Cardiac muscle cell (in vitro differentiated cells and primary cell): ENCODE data around the gene DPEP1. TPM values are rescaled to one million over a fixed set of nuclear protein-coding genes. Genes with fewer than 3 reads are reported as not detected.
"Not testable (repeated sequence)": the region's sequence is repeated elsewhere in the genome, so short reads cannot be mapped to it uniquely, and the experiment has no call there.

ENCODE experiments used
- DNase-seq, 2 donors: peaks; one replicate each; pipeline versions ENCODE4 v3.0.0 to v3.0.0-alpha.2; 2010 to 2017; ENCODE audit warnings: low read depth in 1 of 2, low spot score in 1 of 2
- H3K27ac ChIP-seq: fragments of 200-600 bp; sonication (generic); 2 replicates; pipeline ENCODE4 v1.5.1; 2016
- H3K27me3 ChIP-seq: fragments of 200-600 bp; sonication (generic); 2 replicates; pipeline ENCODE4 v1.6.0; 2016; ENCODE audit warnings: control low read depth
- H3K36me3 ChIP-seq: fragments of 200-600 bp; sonication (generic); 2 replicates; pipeline ENCODE4 v1.5.1; 2016; ENCODE audit warnings: control low read depth
- H3K4me1 ChIP-seq: fragments of 200-600 bp; sonication (generic); 2 replicates; pipeline ENCODE4 v1.8.1; 2017; ENCODE audit warnings: low read depth, mild to moderate bottlenecking, mixed run types
- H3K4me3 ChIP-seq: fragments of 200-600 bp; sonication (generic); 2 replicates; pipeline ENCODE4 v1.5.1; 2016; ENCODE audit warnings: mild to moderate bottlenecking
- H3K9me3 ChIP-seq: fragments of 200-600 bp; sonication (generic); 2 replicates; pipeline ENCODE4 v1.5.1; 2017; ENCODE audit warnings: low read depth, mild to moderate bottlenecking, control low read depth
- polyA plus RNA-seq: library from polyadenylated mRNA; unstranded; fragments of >200 nt; fragmentation: Nextera tagmentation; extraction: Ambion mirVana; gene quantifications from 2 replicates; pipeline ENCODE4 v1.2.1, GENCODE V29; 2016
- total RNA-seq: library from RNA; depleted of rRNA; stranded (reverse); fragments of >200 nt; gene quantifications from 2 replicates; pipeline ENCODE4 v1.2.3, GENCODE V29; 2016
- TF ChIP-seq, protein P1 (sequence below): IDR thresholded peaks from 2 replicates; pipeline ENCODE4 v1.5.1; 2012; ENCODE audit warnings: low read depth, mild to moderate bottlenecking, low read length

The DPEP1 gene
- total and polyA plus RNA-seq, 2 experiments from 2014 or later: 2.1 to 2.2 TPM

DNA sequence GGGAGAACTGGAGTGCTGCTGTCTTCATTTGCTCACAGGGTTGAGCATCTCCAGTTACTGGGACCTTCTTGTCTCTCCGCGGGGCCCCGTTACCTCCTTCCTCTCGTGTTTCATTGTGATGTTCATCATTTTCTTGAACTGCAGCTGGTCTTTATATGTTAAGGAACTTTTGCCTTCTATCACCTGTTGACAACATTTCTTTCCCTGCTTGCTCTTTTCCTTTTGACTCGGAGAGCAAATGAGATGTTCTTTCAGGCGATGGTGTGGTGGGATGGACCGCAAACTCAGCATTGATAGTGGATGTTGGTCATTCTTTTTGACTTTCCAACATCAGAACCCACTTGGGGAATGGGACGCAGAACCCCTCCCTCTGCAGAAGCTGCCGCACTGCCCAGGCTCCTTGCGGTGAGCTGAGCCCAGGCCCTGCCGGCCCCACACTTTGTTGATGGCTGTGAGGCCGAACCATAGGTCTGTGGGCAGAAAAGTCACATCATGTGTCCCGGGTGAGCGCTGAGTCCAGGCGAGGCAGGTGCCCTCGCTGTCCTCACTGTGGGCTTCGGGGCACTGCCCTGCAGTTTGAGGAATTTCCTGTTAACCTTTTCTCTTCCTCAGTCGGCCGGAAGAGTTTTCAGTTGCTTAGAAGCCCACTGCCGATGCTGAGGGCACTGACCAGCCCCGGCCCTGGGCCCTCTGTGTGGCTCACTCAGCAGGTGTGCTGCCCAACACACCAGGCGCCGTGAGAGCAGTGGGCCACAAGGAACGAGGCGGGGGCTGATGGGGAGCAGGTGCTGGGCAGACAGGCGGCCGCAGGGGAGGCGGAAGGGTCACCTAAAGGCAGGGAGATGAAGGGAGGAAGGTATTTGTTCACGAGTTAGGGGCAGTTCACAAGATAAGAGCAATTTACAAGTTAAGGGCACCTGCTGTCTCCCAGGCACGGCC, 45.5 kb upstream of the DPEP1 start:
- DNase-seq: no peak
- Histone ChIP-seq H3K4me3 (no peak overlapping the region), H3K4me1 (peaks cover 11% of the 10 kb centered on the region), H3K36me3 (peaks cover 19% of the 10 kb centered on the region), H3K9me3 (no peaks in the 10 kb centered on the region), H3K27me3 (peaks cover 3% of the 10 kb centered on the region), H3K27ac (no peak overlapping the region)
- TF ChIP-seq, protein P1, sequence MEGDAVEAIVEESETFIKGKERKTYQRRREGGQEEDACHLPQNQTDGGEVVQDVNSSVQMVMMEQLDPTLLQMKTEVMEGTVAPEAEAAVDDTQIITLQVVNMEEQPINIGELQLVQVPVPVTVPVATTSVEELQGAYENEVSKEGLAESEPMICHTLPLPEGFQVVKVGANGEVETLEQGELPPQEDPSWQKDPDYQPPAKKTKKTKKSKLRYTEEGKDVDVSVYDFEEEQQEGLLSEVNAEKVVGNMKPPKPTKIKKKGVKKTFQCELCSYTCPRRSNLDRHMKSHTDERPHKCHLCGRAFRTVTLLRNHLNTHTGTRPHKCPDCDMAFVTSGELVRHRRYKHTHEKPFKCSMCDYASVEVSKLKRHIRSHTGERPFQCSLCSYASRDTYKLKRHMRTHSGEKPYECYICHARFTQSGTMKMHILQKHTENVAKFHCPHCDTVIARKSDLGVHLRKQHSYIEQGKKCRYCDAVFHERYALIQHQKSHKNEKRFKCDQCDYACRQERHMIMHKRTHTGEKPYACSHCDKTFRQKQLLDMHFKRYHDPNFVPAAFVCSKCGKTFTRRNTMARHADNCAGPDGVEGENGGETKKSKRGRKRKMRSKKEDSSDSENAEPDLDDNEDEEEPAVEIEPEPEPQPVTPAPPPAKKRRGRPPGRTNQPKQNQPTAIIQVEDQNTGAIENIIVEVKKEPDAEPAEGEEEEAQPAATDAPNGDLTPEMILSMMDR: no peak

DNA sequence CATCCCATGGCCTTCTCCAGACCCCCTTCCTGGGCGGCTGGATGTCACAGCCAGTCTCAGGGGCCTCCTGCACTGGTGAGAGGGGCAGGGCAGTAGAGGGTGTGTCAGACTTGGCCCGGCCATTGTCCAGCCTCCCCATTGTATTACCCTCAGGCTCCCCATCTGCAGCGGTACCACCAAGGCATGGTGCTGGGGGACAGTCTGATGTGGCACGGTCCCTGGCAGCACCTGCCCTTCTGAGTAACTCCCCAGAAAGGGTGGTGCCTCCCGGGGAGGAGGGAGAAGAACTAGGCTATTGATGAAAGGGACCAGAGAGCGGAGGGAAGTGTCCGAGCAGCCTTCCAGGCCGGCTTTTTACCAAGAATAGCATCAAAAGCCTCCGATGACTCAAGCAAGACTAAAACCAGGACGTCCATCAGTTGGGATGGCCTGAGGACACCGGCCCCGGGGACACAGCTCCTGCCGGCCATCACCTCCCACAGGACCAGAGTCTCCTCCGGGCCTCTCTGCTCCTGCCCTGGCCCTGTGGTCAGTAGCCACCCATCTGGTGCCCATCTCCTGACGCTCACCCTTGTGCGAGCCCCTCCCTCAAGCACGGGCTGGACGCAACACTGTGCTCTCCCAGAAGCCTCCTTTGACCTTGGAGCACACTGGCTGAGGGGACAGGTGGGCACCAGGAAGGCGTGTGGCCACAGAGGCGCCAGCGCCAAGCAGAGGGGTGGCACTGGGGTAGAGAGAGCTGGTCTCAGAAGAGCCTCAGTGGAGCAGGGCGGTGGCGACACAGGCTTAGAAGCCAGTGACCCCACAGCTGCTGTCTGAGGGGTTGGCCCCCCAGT, 43.7 kb upstream of the DPEP1 start:
- Histone ChIP-seq H3K4me3 (no peak overlapping the region), H3K27me3 (peaks cover 14% of the 10 kb centered on the region), H3K27ac (no peak overlapping the region), H3K4me1 (peaks cover 11% of the 10 kb centered on the region), H3K9me3 (no peaks in the 10 kb centered on the region), H3K36me3 (peaks cover 2% of the 10 kb centered on the region)
- TF ChIP-seq, protein P1: no peak
- DNase-seq: no peak

DNA sequence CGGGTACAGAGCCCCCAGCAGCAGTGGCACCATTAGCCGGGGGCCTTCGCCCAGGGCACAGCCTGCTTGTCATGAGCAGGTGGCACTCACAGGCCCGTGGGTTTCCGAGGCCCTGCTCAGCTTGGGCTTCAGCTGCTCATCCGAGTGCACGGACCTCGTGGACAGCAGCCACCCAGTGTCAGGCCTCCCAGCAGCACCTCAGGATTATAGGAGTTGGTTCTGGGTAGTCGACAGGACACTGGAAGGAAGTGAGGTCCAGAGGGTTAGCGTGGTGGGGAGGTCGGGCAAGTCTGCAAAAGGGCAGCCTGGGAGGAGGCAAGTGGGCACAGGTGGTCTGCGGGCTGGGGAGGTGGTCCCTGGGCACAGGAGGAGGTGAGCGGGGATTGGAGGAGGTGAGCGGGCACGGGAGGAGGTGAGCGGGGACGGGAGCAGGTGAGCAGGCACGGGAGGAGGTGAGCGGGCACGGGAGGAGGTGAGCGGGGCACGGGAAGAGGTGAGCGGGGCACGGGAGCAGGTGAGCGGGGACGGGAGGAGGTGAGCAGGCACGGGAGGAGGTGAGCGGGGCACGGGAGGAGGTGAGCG, 43.0 kb upstream of the DPEP1 start:
- Histone ChIP-seq H3K27me3 (peaks cover 21% of the 10 kb centered on the region), H3K9me3 (no peaks in the 10 kb centered on the region), H3K4me3 (no peak overlapping the region), H3K27ac (no peak overlapping the region), H3K36me3 (no peaks in the 10 kb centered on the region), H3K4me1 (peaks cover 9% of the 10 kb centered on the region)
- DNase-seq: no peak
- TF ChIP-seq, protein P1: no peak

GRCh38 chr16:89570983-89571598, 42.4 kb upstream of the DPEP1 start:
- not testable (repeated sequence) for H3K9me3 ChIP-seq, H3K4me1 ChIP-seq, H3K4me3 ChIP-seq, H3K27ac ChIP-seq, H3K36me3 ChIP-seq, DNase-seq
- H3K27me3 ChIP-seq: peaks cover 28% of the 10 kb centered on the region

DNA sequence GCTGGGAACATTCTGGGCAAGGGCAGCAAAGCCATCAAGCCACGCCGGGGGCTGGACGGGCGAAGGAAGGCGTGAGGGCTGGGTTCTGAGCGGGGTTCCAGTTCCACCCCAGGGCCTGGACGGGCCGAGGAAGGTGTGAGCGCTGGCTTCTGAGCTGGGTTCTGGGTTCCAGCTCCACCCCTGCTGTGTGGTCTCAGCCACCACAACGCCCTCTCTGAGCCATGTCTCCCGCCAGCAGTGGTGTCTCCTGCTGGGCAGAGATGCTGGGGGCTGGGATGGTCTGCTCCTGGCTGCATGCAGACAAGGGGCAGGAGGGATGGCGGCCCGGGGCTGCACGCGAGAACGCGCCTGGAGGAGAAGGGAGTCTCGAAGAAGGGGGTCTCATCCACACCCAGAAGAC, 41.8 kb upstream of the DPEP1 start:
- H3K4me3 ChIP-seq: no peak overlapping the region
- TF ChIP-seq, protein P1: no peak
- no peaks in the 10 kb centered on the region for H3K9me3 ChIP-seq
- H3K27me3 ChIP-seq: peaks cover 33% of the 10 kb centered on the region
- no peaks in the 10 kb centered on the region for H3K36me3 ChIP-seq
- no peak overlapping the region for H3K27ac ChIP-seq
- DNase-seq: no peak
- no peaks in the 10 kb centered on the region for H3K4me1 ChIP-seq
